K562 (cell line): ENCODE data around the gene SATB2. TPM values are rescaled to one million over a fixed set of nuclear protein-coding genes. Genes with fewer than 3 reads are reported as not detected.

ENCODE experiments used
- ARID1B ChIP-seq: fragments of 450-650 bp; IDR thresholded peaks from 2 replicates; pipeline ENCODE4 v1.6.1; 2016; ENCODE audit warnings: antibody characterized with exemption, mild to moderate bottlenecking, inconsistent platforms
- ARID2 ChIP-seq: fragments of 450-650 bp; IDR thresholded peaks from 2 replicates; pipeline ENCODE4 v1.6.1; 2017; ENCODE audit warnings: antibody characterized with exemption, mild to moderate bottlenecking
- BRD9 ChIP-seq: fragments of 450-650 bp; IDR thresholded peaks from 2 replicates; pipeline ENCODE4 v1.6.1; 2018; ENCODE audit warnings: low read depth; ENCODE audit not compliant: partially characterized antibody
- CCAR2 ChIP-seq: fragments of 200-400 bp; formaldehyde crosslinking; IDR thresholded peaks from 2 replicates; pipeline ENCODE4 v1.6.1; 2017; ENCODE audit warnings: mild to moderate bottlenecking, low read depth, low read length
- CTCFL ChIP-seq: IDR thresholded peaks from 2 replicates; pipeline ENCODE4 v1.6.1; 2011; ENCODE audit warnings: borderline replicate concordance, low read depth, mild to moderate bottlenecking, moderate library complexity, low read length; ENCODE audit not compliant: insufficient read depth, poor library complexity, severe bottlenecking
- EP400 ChIP-seq: fragments of 450-650 bp; IDR thresholded peaks from 2 replicates; pipeline ENCODE4 v1.6.1; 2017; ENCODE audit warnings: antibody characterized with exemption, mild to moderate bottlenecking, moderate library complexity
- FOXJ3 ChIP-seq: sonication (generic); formaldehyde crosslinking; IDR thresholded peaks from 2 replicates; pipeline ENCODE4 v1.4.0; 2020; ENCODE audit warnings: mild to moderate bottlenecking, missing genetic modification reagents
- FOXO4 ChIP-seq: fragments of 450-650 bp; formaldehyde crosslinking; IDR thresholded peaks from 2 replicates; pipeline ENCODE4 v1.4.0; 2020; ENCODE audit warnings: mild to moderate bottlenecking, moderate library complexity
- KDM5B ChIP-seq: fragments of 200-600 bp; sonication (generic); IDR thresholded peaks from 2 replicates; pipeline ENCODE4 v1.6.1; 2012; ENCODE audit warnings: low read depth, mild to moderate bottlenecking, moderate library complexity, low read length, control low read depth, inconsistent platforms; ENCODE audit not compliant: insufficient replicate concordance
- MCM5 ChIP-seq: fragments of 450-650 bp; IDR thresholded peaks from 2 replicates; pipeline ENCODE4 v1.6.1; 2016; ENCODE audit warnings: low read depth
- MYBL2 ChIP-seq, 2 experiments: fragments of 450-650 bp in 1 of 2; sonication (generic) in 1 of 2; formaldehyde crosslinking in 1 of 2; IDR thresholded peaks; 2 replicates each; pipeline versions ENCODE4 v1.6.1 to v1.8.1; 2017 to 2022; ENCODE audit warnings: borderline replicate concordance in 1 of 2, inconsistent platforms in 1 of 2, low read depth in 1 of 2, mild to moderate bottlenecking in 1 of 2, missing genetic modification reagents in 1 of 2, moderate library complexity in 1 of 2
- MYNN ChIP-seq, 2 experiments: sonication (generic); formaldehyde crosslinking in 1 of 2; IDR thresholded peaks; 2 replicates each; pipeline versions ENCODE4 v1.5.0 to v1.6.1; 2016 to 2020; ENCODE audit warnings: antibody characterized with exemption in 1 of 2, missing genetic modification reagents in 1 of 2
- PHTF2 ChIP-seq: fragments of 250-450 bp; sonication (Bioruptor Pico); IDR thresholded peaks from 2 replicates; pipeline ENCODE4 v1.5.0; 2021; ENCODE audit warnings: mild to moderate bottlenecking
- PRPF4 ChIP-seq: fragments of 200-400 bp; formaldehyde crosslinking; IDR thresholded peaks from one replicate; pipeline ENCODE4 v1.6.1; 2017; ENCODE audit warnings: low read length, low read depth, mild to moderate bottlenecking; ENCODE audit not compliant: insufficient read depth, poor library complexity, severe bottlenecking
- STAT6 ChIP-seq: sonication (generic); formaldehyde crosslinking; IDR thresholded peaks from 2 replicates; pipeline ENCODE4 v1.8.1; 2023; ENCODE audit warnings: mild to moderate bottlenecking, missing genetic modification reagents
- TFAP4 ChIP-seq: sonication (generic); formaldehyde crosslinking; IDR thresholded peaks from 2 replicates; pipeline ENCODE4 v1.8.0; 2022; ENCODE audit warnings: missing genetic modification reagents, mild to moderate bottlenecking, moderate library complexity, borderline replicate concordance
- TSC22D4 ChIP-seq: fragments of 450-650 bp; IDR thresholded peaks from 2 replicates; pipeline ENCODE4 v1.6.1; 2016; ENCODE audit warnings: missing genetic modification characterization, missing biosample characterization, control low read depth
- ZKSCAN3 ChIP-seq: fragments of 250-450 bp; sonication (Bioruptor Pico); IDR thresholded peaks from 2 replicates; pipeline ENCODE4 v1.4.0; 2020
- ZNF134 ChIP-seq: fragments of 250-450 bp; sonication (Bioruptor Pico); conservative IDR thresholded peaks from 2 replicates; pipeline ENCODE4 v1.4.0; 2020
- ZZZ3 ChIP-seq: fragments of 450-650 bp; IDR thresholded peaks from 2 replicates; pipeline ENCODE4 v1.6.1; 2016; ENCODE audit warnings: antibody characterized with exemption, mild to moderate bottlenecking, moderate library complexity
- polyA plus RNA-seq, 8 experiments: library from polyadenylated mRNA; depleted of rRNA in 4 of 8; stranded (reverse) in 5 of 8; unstranded in 3 of 8; fragments of >200 nt; fragmentation: Nextera tagmentation in 2 of 8; fragmentation: Illumina TruSeq in 1 of 8; extraction: Ambion mirVana in 2 of 8; extraction: Trizol in 1 of 8; gene quantifications; 2 replicates each; pipeline versions ENCODE4 v1.2.1 to v1.2.3, GENCODE V29; 2011 to 2014; ENCODE audit warnings: inconsistent platforms in 1 of 8, missing spikeins in 1 of 8
- total RNA-seq, 7 experiments: library from RNA; depleted of rRNA in 6 of 7; stranded (reverse); fragments of >200 nt in 6 of 7; fragmentation: Illumina TruSeq in 2 of 7; extraction: Trizol in 2 of 7; gene quantifications; 2 replicates each; pipeline versions ENCODE4 v1.2.1 to v1.2.3, GENCODE V29; 2011 to 2021; ENCODE audit warnings: low replicate concordance in 1 of 7

Gene SATB2
- total and polyA plus RNA-seq, 9 of the 15 experiments (the other 6 are each of a cell fraction or from before 2014, with no cell fraction given): 4.5 to 34.0 (median 15.1) TPM

GRCh38 chr2:199455545-199456382, 2.0 kb downstream of the SATB2 start (continued):
- TF ChIP-seq FOXO4 (CRISPR knock-in tag) (no peak), BRD9 (no peak), ZZZ3 (no peak), MYBL2 (IDR thresholded peaks at IDR 0.05; ENCODE audit: low read depth) (no peak), MYBL2 (CRISPR knock-in tag; IDR thresholded peaks at IDR 0.05; ENCODE audit: borderline replicate concordance) (no peak), ARID2 (no peak), FOXJ3 (no peak), MCM5 (no peak), STAT6 (CRISPR knock-in tag) (no peak), CCAR2 (no peak), TSC22D4 (tag) (no peak), TFAP4 (CRISPR knock-in tag) (peak; percentile 72), PHTF2 (CRISPR knock-in tag) (no peak), MYNN (IDR thresholded peaks at IDR 0.05) (peak; percentile 24; the same call in 1 of the 2 replicates), MYNN (CRISPR knock-in tag; IDR thresholded peaks at IDR 0.05) (no peak), PRPF4 (no peak), ARID1B (peak; percentile 85), ZKSCAN3 (no peak), ZNF134 (CRISPR knock-in tag) (no peak), EP400 (peak; percentile 79; the same call in 1 of the 2 replicates), CTCFL (no peak), KDM5B (peak; percentile 59)
